Stomach (tissue), 9 donors: ENCODE measurements around the gene ETS2. TPM values are rescaled to one million over a fixed set of nuclear protein-coding genes. Genes with fewer than 3 reads are reported as not detected.
"Not testable (repeated sequence)": the region's sequence is repeated elsewhere in the genome, so short reads cannot be mapped to it uniquely, and the experiment has no call there.

Source experiments
- DNase-seq, 2 donors: peaks; one replicate each; pipeline versions ENCODE4 v3.0.0 to v3.0.0-alpha.2; 2013 to 2019
- H3K27ac ChIP-seq, 5 donors: fragments of 200-600 bp in 4 of 5; sonication (generic) in 4 of 5; one replicate each; pipeline ENCODE4 v1.5.1; 2013 to 2019; ENCODE audit warnings: mild to moderate bottlenecking in 1 of 5, moderate library complexity in 1 of 5
- H3K27me3 ChIP-seq, 3 donors: fragments of 200-600 bp; sonication (generic); one replicate each; pipeline ENCODE4 v1.5.1; 2017 to 2019; ENCODE audit warnings: mixed run types in 1 of 3
- H3K36me3 ChIP-seq, 4 donors: fragments of 200-600 bp; sonication (generic); 1 replicate in 3 of 4; 2 replicates in 1 of 4; pipeline ENCODE4 v1.5.1; 2016 to 2019
- H3K4me1 ChIP-seq, 4 donors: fragments of 200-600 bp; sonication (generic); one replicate each; pipeline ENCODE4 v1.5.1; 2016 to 2019
- H3K4me3 ChIP-seq, 4 donors: fragments of 200-600 bp; sonication (generic) in 3 of 4; one replicate each; pipeline ENCODE4 v1.5.1; 2016 to 2019; ENCODE audit warnings: mild to moderate bottlenecking in 1 of 4
- H3K9me3 ChIP-seq, 4 donors: fragments of 200-600 bp; sonication (generic); one replicate each; pipeline ENCODE4 v1.5.1; 2016 to 2019
- EP300 ChIP-seq: sonication (generic); formaldehyde crosslinking; IDR thresholded peaks from one replicate; pipeline ENCODE4 v1.6.1; 2017; ENCODE audit warnings: antibody characterized with exemption
- POLR2A ChIP-seq, 4 donors: fragments of 450-650 bp; IDR thresholded peaks; one replicate each; pipeline ENCODE4 v1.6.1; 2016; ENCODE audit warnings: antibody characterized with exemption in 4 of 4, control low read depth in 2 of 4, mild to moderate bottlenecking in 1 of 4, moderate library complexity in 1 of 4
- POLR2AphosphoS5 ChIP-seq, 3 donors: sonication (generic); formaldehyde crosslinking; IDR thresholded peaks; one replicate each; pipeline ENCODE4 v1.6.1; 2016; ENCODE audit warnings: antibody characterized with exemption in 3 of 3
- WGBS, 5 donors: extraction: QIAGEN DNeasy Blood & Tissue Kit in 3 of 5; methylation state at CpG; one replicate each; pipeline versions ENCODE4 v1.1.5 to v1.1.7; 2013 to 2018; 5-methylcytosine and 5-hydroxymethylcytosine counted together
- intact Hi-C: fragments of 100-400 bp; cut with DNase I; formaldehyde crosslinking; loops from one replicate; pipeline ENCODE4 v1.15.1; 2023; ENCODE audit warnings: low total_unique reads
- polyA plus RNA-seq, 3 donors: library from polyadenylated mRNA; stranded (reverse); fragments of 200-250 nt; gene quantifications; one replicate each; pipeline ENCODE4 v1.2.3, GENCODE V29; 2013
- total RNA-seq, 5 donors: library from RNA; depleted of rRNA; stranded (reverse); fragments of >200 nt; gene quantifications; one replicate each; pipeline versions ENCODE4 v1.1.0 to v1.2.3, GENCODE V29; 2014 to 2016
- TF ChIP-seq, protein P1 (sequence below), 7 experiments: fragments of 450-650 bp in 4 of 7; fragments of 200-600 bp in 3 of 7; sonication (generic) in 3 of 7; IDR thresholded peaks; one replicate each; pipeline ENCODE4 v1.5.1; 2016 to 2019; ENCODE audit warnings: antibody characterized with exemption in 7 of 7, control low read depth in 2 of 7, mild to moderate bottlenecking in 1 of 7
- donor health status: healthy with polysubstance abuse.
- donor health status: Bipolar disorder and iron deficiency.
- donor health status: healthy.

ETS2 gene
- total and polyA plus RNA-seq, 8 donors, result 33.8 to 80.0 (median 50.6) TPM

GRCh38 chr21:38823737-38824123 lies 18.0 kb downstream of the ETS2 start:
- Histone ChIP-seq H3K9me3 (peaks cover 0 to 10% (median 5%) of the 10 kb centered on the region in 4 donors), H3K4me1 (peaks cover 36 to 49% (median 39%) of the 10 kb centered on the region in 4 donors), H3K36me3 (peaks cover 45 to 63% (median 59%) of the 10 kb centered on the region in 4 donors), H3K27ac (peak overlapping the region in 4 of 5 donors; percentile 64 to 82 (median 78)), H3K4me3 (no peak overlapping the region), H3K27me3 (no peaks in the 10 kb centered on the region)
- TF ChIP-seq POLR2A (IDR thresholded peaks at IDR 0.05), result no peak
- TF ChIP-seq, protein P1, sequence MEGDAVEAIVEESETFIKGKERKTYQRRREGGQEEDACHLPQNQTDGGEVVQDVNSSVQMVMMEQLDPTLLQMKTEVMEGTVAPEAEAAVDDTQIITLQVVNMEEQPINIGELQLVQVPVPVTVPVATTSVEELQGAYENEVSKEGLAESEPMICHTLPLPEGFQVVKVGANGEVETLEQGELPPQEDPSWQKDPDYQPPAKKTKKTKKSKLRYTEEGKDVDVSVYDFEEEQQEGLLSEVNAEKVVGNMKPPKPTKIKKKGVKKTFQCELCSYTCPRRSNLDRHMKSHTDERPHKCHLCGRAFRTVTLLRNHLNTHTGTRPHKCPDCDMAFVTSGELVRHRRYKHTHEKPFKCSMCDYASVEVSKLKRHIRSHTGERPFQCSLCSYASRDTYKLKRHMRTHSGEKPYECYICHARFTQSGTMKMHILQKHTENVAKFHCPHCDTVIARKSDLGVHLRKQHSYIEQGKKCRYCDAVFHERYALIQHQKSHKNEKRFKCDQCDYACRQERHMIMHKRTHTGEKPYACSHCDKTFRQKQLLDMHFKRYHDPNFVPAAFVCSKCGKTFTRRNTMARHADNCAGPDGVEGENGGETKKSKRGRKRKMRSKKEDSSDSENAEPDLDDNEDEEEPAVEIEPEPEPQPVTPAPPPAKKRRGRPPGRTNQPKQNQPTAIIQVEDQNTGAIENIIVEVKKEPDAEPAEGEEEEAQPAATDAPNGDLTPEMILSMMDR (IDR thresholded peaks at IDR 0.05), result no peak
- no peak for TF ChIP-seq EP300
- TF ChIP-seq POLR2AphosphoS5 (IDR thresholded peaks at IDR 0.05), result no peak
- 50 to 79% (median 63%) methylated on average over 3 of the region's 3 CpGs for WGBS, 5 donors
- no peak for DNase-seq
- intact Hi-C loops, result no loop called here

- peak overlapping the region in 4 of 5 donors; percentile 64 to 82 (median 78) for H3K27ac ChIP-seq
- H3K4me3 ChIP-seq, result no peak overlapping the region
- H3K4me1 ChIP-seq, result peaks cover 36 to 43% (median 37%) of the 10 kb centered on the region in 4 donors
- H3K36me3 ChIP-seq, result peaks cover 39 to 57% (median 54%) of the 10 kb centered on the region in 4 donors
- WGBS, 5 donors, result 58 to 76% (median 67%) methylated on average over 19 of the region's 19 CpGs
- no peaks in the 10 kb centered on the region for H3K27me3 ChIP-seq
- TF ChIP-seq POLR2AphosphoS5 (IDR thresholded peaks at IDR 0.05) (peak; percentile 29 to 70 (median 32)), POLR2A (IDR thresholded peaks at IDR 0.05) (no peak)
- intact Hi-C loops, result no loop called here
- peak in 1 of 2 donors; percentile 67 for DNase-seq
- H3K9me3 ChIP-seq, result peaks cover 0 to 10% (median 5%) of the 10 kb centered on the region in 4 donors
Observed at GRCh38 chr21:38824124-38824822, 18.5 kb downstream of the ETS2 start.

- Histone ChIP-seq H3K27ac (peak overlapping the region in 4 of 5 donors; percentile 64 to 82 (median 78)), H3K4me1 (peaks cover 26 to 33% (median 27%) of the 10 kb centered on the region in 4 donors), H3K9me3 (peaks cover 0 to 10% (median 5%) of the 10 kb centered on the region in 4 donors), H3K27me3 (no peaks in the 10 kb centered on the region), H3K36me3 (peaks cover 29 to 47% (median 44%) of the 10 kb centered on the region in 4 donors), H3K4me3 (no peak overlapping the region)
- DNase-seq, result no peak
- 93 to 96% (median 93%) methylated on average over 4 of the region's 4 CpGs for WGBS, 5 donors
- TF ChIP-seq POLR2AphosphoS5 (IDR thresholded peaks at IDR 0.05), result no peak
- TF ChIP-seq, protein P1 (IDR thresholded peaks at IDR 0.05), result no peak
- no peak for TF ChIP-seq EP300
- no peak for TF ChIP-seq POLR2A (IDR thresholded peaks at IDR 0.05)
- intact Hi-C loops, result no loop called here
Observed at GRCh38 chr21:38825269-38825668, 19.5 kb downstream of the ETS2 start.

GRCh38 chr21:38825921-38826320 lies 20.2 kb downstream of the ETS2 start:
- Histone ChIP-seq H3K36me3 (peaks cover 23 to 41% (median 37%) of the 10 kb centered on the region in 4 donors), H3K9me3 (peaks cover 0 to 10% (median 5%) of the 10 kb centered on the region in 4 donors), H3K4me1 (peaks cover 21 to 31% (median 25%) of the 10 kb centered on the region in 4 donors), H3K27me3 (no peaks in the 10 kb centered on the region), H3K27ac (peak overlapping the region in 1 of 5 donors; percentile 78), H3K4me3 (no peak overlapping the region)
- no peak for DNase-seq
- 76 to 82% (median 79%) methylated on average over 2 of the region's 2 CpGs for WGBS, 5 donors
- intact Hi-C loops, result no loop called here
- TF ChIP-seq, protein P1 (IDR thresholded peaks at IDR 0.05), result no peak
- TF ChIP-seq POLR2AphosphoS5 (IDR thresholded peaks at IDR 0.05), result no peak
- no peak for TF ChIP-seq EP300
- no peak for TF ChIP-seq POLR2A (IDR thresholded peaks at IDR 0.05)

- H3K4me1 ChIP-seq, result peaks cover 11 to 24% (median 17%) of the 10 kb centered on the region in 4 donors
- intact Hi-C loops, H3K27me3 ChIP-seq, H3K9me3 ChIP-seq, DNase-seq, H3K27ac ChIP-seq, H3K4me3 ChIP-seq: not testable (repeated sequence)
- WGBS, 5 donors, result 90 to 99% (median 92%) methylated on average over 5 to 7 of the region's 7 CpGs
- H3K36me3 ChIP-seq, result peaks cover 1 to 19% (median 16%) of the 10 kb centered on the region in 4 donors
Observed at GRCh38 chr21:38828111-38828510, 22.4 kb downstream of the ETS2 start.
